ENCODE data around the gene OTP.

- TF ChIP-seq REST (IDR thresholded peaks at IDR 0.05) (no peak), MAX (IDR thresholded peaks at IDR 0.05) (no peak), POLR2A (IDR thresholded peaks at IDR 0.05; ENCODE audit: low read length) (no peak), CTCF (IDR thresholded peaks at IDR 0.05) (no peak), JUN (IDR thresholded peaks at IDR 0.05) (no peak), CBX2 (IDR thresholded peaks at IDR 0.05; ENCODE audit: borderline replicate concordance, low read depth) (no peak), EP300 (IDR thresholded peaks at IDR 0.05) (no peak), BHLHE40 (IDR thresholded peaks at IDR 0.05; ENCODE audit: low read depth, low read length) (no peak), ZC3H11A (IDR thresholded peaks at IDR 0.05) (no peak), NFE2L2 (conservative IDR thresholded peaks at IDR 0.05; ENCODE audit: low read length) (no peak), USF2 (IDR thresholded peaks at IDR 0.05) (no peak), JUNB (IDR thresholded peaks at IDR 0.05) (no peak), RFX5 (IDR thresholded peaks at IDR 0.05) (no peak)
Observed at GRCh38 chr5:77643654-77644370, 5.3 kb upstream of the OTP start.

Measured in A549 (cell line).